ENCODE data around the gene DEK. TPM values are rescaled to one million over a fixed set of nuclear protein-coding genes. Genes with fewer than 3 reads are reported as not detected.

Gene DEK
- total and polyA plus RNA-seq, 2 of the 13 experiments (the other 11 are each of a cell fraction or from before 2014, with no cell fraction given): 53.2 to 276 TPM

- TF ChIP-seq RAD21 (CRISPR knock-in tag; IDR thresholded peaks at IDR 0.05): peak; percentile 27; the same call in 1 of the 2 replicates
- no peak for TF ChIP-seq GRHL1 (CRISPR knock-in tag; conservative IDR thresholded peaks at IDR 0.05)
- TF ChIP-seq DR1 (CRISPR knock-in tag; IDR thresholded peaks at IDR 0.05): no peak
- no peak for TF ChIP-seq ZNF10 (CRISPR knock-in tag; IDR thresholded peaks at IDR 0.05; ENCODE audit: borderline replicate concordance, low read depth)
- no peak for TF ChIP-seq FIP1L1 (IDR thresholded peaks at IDR 0.05; ENCODE audit: borderline replicate concordance, insufficient read depth, low read depth, low read length)
- TF ChIP-seq TARDBP (CRISPR knock-in tag; IDR thresholded peaks at IDR 0.05): peak; percentile 52
- 0 out of 2 replicates have a peak, but pooled peaks have one; percentile 32 for TF ChIP-seq JUN (CRISPR knock-in tag; IDR thresholded peaks at IDR 0.05)
- no peak for TF ChIP-seq PITX1 (CRISPR knock-in tag; IDR thresholded peaks at IDR 0.05)
- TF ChIP-seq RNF2 (conservative IDR thresholded peaks at IDR 0.05; ENCODE audit: low read depth): peak; percentile 31; the same call in 1 of the 2 replicates
- TF ChIP-seq MAX (IDR thresholded peaks at IDR 0.05): peak; percentile 84
- TF ChIP-seq ZHX1 (CRISPR knock-in tag; IDR thresholded peaks at IDR 0.05; ENCODE audit: low read depth): peak; percentile 79; the same call in 1 of the 2 replicates
- no peak for TF ChIP-seq USF2 (IDR thresholded peaks at IDR 0.05; ENCODE audit: low read depth, low read length)
- TF ChIP-seq USF2 (CRISPR knock-in tag; IDR thresholded peaks at IDR 0.05; ENCODE audit: borderline replicate concordance): no peak
- peak; percentile 76 for TF ChIP-seq ZBTB25 (CRISPR knock-in tag; IDR thresholded peaks at IDR 0.05)
- no peak for TF ChIP-seq JUNB (CRISPR knock-in tag; IDR thresholded peaks at IDR 0.05; ENCODE audit: borderline replicate concordance)
- TF ChIP-seq ZIK1 (CRISPR knock-in tag; IDR thresholded peaks at IDR 0.05; ENCODE audit: borderline replicate concordance, low read depth): peak; percentile 79; the same call in 1 of the 2 replicates
- peak; percentile 53; the same call in 1 of the 2 replicates for TF ChIP-seq FOXO4 (CRISPR knock-in tag; conservative IDR thresholded peaks at IDR 0.05)
- TF ChIP-seq RARG (CRISPR knock-in tag; IDR thresholded peaks at IDR 0.05; ENCODE audit: low read depth): no peak
- TF ChIP-seq THAP11 (CRISPR knock-in tag; IDR thresholded peaks at IDR 0.05): no peak; the same call in 1 of the 2 replicates
These were observed at the start of gene DEK (continued) for GRCh38 chr6:18264219-18264922.
